Left renal cortex interstitium (tissue), 4 donors: ENCODE measurements around the gene PINK1. TPM values are rescaled to one million over a fixed set of nuclear protein-coding genes. Genes with fewer than 3 reads are reported as not detected.
A peak's percentile ranks its signal among the peaks of the same experiment; 100 is the strongest.
"Not testable (repeated sequence)": the region's sequence is repeated elsewhere in the genome, so short reads cannot be mapped to it uniquely, and the experiment has no call there.

Experiments
- DNase-seq, 4 donors: peaks; one replicate each; pipeline ENCODE4 v3.0.0-alpha.2; 2013; ENCODE audit warnings: low read depth in 4 of 4, low spot score in 2 of 4, missing footprints in 1 of 4
- polyA plus RNA-seq, 4 donors: library from polyadenylated mRNA; unstranded; fragments of 120-200 nt; gene quantifications; one replicate each; pipeline ENCODE4 v1.2.1, GENCODE V29; 2013; ENCODE audit not compliant: insufficient read length in 4 of 4

PINK1 gene
- polyA plus RNA-seq: 10 to 100 TPM; 62.5 to 87.6 (median 78.4) TPM

DNA sequence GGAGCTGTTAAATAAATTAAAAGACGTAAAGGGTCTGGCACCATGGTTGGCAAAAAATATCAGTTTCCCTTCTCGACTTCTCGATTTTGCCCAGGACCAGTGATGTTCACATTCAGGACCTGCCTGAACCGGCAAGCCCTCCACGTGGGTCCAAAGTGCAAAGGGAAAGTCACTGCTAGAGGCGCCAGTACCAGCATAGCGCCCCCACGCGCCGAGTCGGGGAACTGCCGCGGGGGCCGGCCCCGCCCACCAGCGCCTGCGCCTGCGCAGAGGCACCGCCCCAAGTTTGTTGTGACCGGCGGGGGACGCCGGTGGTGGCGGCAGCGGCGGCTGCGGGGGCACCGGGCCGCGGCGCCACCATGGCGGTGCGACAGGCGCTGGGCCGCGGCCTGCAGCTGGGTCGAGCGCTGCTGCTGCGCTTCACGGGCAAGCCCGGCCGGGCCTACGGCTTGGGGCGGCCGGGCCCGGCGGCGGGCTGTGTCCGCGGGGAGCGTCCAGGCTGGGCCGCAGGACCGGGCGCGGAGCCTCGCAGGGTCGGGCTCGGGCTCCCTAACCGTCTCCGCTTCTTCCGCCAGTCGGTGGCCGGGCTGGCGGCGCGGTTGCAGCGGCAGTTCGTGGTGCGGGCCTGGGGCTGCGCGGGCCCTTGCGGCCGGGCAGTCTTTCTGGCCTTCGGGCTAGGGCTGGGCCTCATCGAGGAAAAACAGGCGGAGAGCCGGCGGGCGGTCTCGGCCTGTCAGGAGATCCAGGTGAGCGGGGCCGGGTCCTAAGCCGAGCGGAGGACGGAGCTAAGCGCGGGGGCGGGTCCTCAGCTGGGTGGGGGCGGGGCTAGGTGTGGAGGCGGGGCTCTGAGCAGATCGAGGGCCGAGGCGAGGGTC lies at the start of gene PINK1:
Gene PINK1 (plus strand): TSS at position 269 of the 875 bp plus-strand sequence. CDS start 91 bp downstream, at position 360.
- DNase-seq: peak; percentile 36 to 73 (median 56)

DNA sequence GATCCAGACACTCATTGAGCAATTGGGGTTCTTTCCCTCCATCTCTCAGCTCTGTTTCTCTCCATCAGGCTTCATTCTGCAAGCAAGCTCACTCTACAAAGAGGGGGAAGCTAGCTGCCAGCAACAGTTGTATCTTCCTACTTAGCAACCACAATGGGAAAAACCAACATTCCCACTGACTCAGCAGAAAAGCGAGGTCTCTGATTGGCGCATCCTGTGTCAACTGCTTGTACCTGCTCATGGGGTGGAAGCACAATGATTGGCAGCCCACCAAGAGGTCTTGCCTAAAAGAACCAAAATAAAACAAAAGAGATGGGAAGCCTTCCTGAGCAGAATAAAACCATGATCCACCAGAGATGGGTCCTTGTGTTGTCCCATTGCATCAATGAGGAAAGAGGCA lies 48.4 kb upstream of the PINK1 start:
- no peak for DNase-seq

GRCh38 chr1:20586953-20587660 lies 46.2 kb upstream of the PINK1 start:
- DNase-seq: no peak

DNA sequence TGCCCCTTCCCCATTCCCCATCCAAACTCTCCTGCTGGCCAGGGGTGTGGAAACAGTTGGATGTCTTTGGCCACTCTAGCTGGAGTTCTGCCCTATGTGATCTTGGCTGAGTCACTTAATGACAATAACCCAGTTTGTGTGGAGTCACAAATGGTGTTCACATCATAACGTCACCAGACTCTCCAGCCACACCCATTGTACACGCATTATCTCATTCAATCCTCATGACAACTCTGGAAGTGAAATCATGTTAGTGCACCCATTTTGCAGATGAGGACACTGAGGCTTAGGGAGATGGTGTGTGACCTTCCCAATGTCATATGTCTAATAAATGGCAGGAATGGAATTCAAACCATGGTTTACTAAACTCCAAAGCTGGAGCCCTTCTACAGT lies 45.6 kb upstream of the PINK1 start:
- no peak for DNase-seq

GRCh38 chr1:20588634-20589225 lies 44.5 kb upstream of the PINK1 start, which contains the start of gene CDA:
Gene CDA, plus strand, starts transcription at chr1:20589097. Its CDS starts 33 bp downstream, at chr1:20589130.
- no peak for DNase-seq

GRCh38 chr1:20589331-20590278 lies 43.7 kb upstream of the PINK1 start:
- peak; percentile 70 to 86 (median 76) for DNase-seq

DNA sequence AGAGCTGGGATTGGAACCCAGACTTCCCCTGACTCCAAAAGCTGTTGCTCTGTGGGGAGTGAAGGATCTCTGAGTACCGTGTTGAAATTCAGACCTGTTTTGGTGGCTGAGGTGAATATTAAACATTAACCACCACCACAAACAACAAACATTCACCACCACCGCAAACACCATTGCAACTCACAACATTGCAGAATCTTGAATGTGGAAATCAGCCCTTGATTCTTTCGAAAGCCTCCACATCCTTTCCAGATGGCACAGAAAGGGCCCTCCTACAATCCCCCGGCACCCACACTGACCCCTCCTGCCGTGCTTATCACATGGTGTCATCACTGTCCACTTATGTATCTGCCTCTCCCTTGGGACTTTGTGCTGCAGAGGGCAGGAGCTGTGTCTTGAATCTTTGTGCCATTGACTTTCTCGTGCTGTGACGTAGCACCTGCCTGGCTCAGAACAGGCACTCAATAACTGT lies 42.9 kb upstream of the PINK1 start:
- DNase-seq: no peak

DNA sequence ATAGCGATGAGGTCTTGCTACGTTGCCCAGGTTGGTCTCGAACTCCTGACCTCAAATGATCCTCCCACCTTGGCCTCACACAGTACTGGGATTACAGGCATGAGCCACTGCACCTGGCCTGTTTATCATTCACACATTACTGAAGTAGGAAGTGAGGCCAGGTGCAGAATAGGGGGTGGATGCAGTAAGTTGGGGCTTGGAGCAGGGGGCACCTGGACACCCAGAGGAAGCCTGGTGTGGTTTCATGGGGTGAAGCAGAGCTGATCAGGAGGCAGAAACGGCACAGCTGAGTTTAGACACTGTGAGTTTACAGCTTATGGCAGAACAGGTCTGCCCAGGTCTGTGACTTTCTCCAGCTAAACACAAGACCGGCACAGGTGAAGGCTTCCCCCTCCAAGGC lies 39.5 kb upstream of the PINK1 start:
- DNase-seq: no peak

GRCh38 chr1:20594746-20595145 lies 38.5 kb upstream of the PINK1 start:
- no peak for DNase-seq

GRCh38 chr1:20596106-20596505 lies 37.2 kb upstream of the PINK1 start:
- no peak for DNase-seq

DNA sequence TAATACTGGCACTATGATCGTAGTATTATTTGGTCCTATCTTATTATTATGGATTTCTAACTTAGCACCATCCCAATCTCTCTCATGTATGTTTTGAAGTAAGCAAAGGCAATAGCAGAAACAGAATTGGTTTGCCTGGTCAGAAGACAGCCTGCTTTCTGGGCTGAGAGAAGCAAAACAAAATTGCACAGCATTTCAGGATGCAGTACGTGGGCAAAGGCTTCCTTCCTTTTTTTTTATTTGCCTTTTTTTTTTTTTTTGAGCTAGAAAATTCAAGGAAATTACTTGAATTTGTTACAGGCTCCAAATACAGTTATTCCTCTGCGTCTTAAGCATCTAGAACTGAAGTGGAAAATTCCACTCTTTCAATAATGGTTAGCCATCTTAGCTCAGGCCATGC lies 35.6 kb upstream of the PINK1 start:
- no peak for DNase-seq

DNA sequence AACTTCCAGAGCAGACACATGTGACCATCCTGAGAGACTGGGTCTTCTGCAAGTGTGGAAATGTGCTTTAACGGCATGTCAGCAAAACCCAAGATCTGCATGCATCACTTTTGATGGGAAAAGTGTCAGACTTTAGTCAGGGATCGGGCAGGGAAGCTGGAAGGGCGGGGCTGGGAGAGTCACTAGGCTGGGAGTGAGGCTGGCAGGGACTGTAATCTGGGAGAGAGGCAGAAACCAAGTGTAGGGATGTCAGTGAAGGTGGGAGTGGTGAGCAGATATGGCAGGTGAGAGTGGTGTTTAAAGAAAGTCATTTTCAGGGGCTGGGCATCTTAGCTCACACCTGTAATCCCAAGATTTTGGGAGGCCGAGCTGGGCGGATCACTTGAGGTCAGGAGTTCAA lies 33.1 kb upstream of the PINK1 start:
- no peak for DNase-seq

- DNase-seq: no peak
Observed at GRCh38 chr1:20601129-20601825, 32.0 kb upstream of the PINK1 start.

DNA sequence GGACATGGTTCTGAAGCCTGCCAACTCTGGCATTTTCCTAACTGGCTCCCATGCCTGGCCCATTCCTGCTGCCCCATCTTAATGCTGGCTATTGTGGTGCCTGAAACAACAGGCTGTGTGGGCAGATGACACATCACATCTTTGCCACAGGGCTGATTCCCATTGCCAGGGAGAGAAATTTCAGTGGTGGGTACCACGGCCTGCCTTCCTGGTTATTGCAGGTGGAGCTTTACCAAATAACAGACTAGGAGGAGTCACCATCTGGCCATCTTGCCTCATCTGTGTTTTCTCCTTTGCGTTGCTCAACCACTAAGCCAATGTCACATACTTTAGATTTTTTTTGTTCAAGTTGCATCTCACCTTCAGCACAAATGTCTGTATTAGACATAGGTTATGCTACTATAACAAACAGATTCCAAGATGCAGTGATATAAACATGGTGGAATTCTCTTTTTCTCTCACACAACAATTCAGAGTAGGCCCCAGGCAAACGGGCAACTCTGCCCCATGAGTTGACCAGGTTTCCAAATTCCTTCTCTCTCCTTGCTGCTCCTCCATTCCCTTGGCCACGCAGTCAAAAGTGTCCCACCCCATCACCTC lies 30.3 kb upstream of the PINK1 start:
- DNase-seq: no peak

- DNase-seq: no peak
Observed at GRCh38 chr1:20603504-20604464, 29.5 kb upstream of the PINK1 start.

GRCh38 chr1:20604678-20605077 lies 28.6 kb upstream of the PINK1 start:
- no peak for DNase-seq

GRCh38 chr1:20606801-20607570 lies 26.3 kb upstream of the PINK1 start:
- not testable (repeated sequence) for DNase-seq
